ENCODE results near the gene CYP26B1.

Gene CYP26B1

GRCh38 chr2:72080286-72081145 lies 67.1 kb downstream of the CYP26B1 start:
- DNase-seq: no peak

All from activated CD4-positive, alpha-beta T cell treated with anti-CD3 and anti-CD28 coated beads for 48 hours (primary cell).